Neural progenitor cell (in vitro differentiated cells): ENCODE data around the gene SPTLC1.

Source experiments
- EZH2 ChIP-seq: fragments of 200-600 bp; sonication (generic); IDR thresholded peaks from 2 replicates; pipeline ENCODE4 v1.6.1; 2017; ENCODE audit warnings: antibody characterized with exemption, mild to moderate bottlenecking, moderate library complexity
- EZH2phosphoT487 ChIP-seq: fragments of 200-600 bp; sonication (generic); IDR thresholded peaks from 2 replicates; pipeline ENCODE4 v1.6.1; 2017; ENCODE audit warnings: antibody characterized with exemption
- TF ChIP-seq, protein P1 (sequence below): fragments of 200-600 bp; sonication (generic); IDR thresholded peaks from 2 replicates; pipeline ENCODE4 v1.5.1; 2017; ENCODE audit warnings: antibody characterized with exemption, mild to moderate bottlenecking

DNA sequence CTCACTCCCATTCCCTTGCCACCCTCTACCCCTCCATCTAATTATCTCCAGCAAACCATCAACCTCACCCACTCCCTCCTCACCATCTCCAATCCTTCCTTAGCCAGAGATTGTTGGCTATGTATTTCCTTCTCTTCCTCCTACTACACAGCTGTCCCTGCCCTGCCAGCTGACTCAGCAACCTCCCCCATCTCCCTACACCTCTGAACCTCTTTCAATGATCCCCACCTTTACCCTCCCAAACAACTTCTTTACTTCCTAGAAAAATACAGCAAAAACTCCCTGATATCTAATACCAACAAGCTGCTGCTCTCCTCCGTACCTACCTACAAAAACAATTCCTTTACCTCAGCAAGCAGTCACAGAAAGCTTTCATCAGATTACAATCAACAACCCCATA lies 37.3 kb downstream of the SPTLC1 start:
- TF ChIP-seq, protein P1, sequence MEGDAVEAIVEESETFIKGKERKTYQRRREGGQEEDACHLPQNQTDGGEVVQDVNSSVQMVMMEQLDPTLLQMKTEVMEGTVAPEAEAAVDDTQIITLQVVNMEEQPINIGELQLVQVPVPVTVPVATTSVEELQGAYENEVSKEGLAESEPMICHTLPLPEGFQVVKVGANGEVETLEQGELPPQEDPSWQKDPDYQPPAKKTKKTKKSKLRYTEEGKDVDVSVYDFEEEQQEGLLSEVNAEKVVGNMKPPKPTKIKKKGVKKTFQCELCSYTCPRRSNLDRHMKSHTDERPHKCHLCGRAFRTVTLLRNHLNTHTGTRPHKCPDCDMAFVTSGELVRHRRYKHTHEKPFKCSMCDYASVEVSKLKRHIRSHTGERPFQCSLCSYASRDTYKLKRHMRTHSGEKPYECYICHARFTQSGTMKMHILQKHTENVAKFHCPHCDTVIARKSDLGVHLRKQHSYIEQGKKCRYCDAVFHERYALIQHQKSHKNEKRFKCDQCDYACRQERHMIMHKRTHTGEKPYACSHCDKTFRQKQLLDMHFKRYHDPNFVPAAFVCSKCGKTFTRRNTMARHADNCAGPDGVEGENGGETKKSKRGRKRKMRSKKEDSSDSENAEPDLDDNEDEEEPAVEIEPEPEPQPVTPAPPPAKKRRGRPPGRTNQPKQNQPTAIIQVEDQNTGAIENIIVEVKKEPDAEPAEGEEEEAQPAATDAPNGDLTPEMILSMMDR = no peak
- TF ChIP-seq EZH2 (no peak), EZH2phosphoT487 (no peak)
